Non-pigmented ciliary epithelial cell (primary cell): Measurements from ENCODE around the gene PHOX2A.
"Not testable (repeated sequence)": the region's sequence is repeated elsewhere in the genome, so short reads cannot be mapped to it uniquely, and the experiment has no call there.

ENCODE experiments used
- DNase-seq: peaks from one replicate; pipeline ENCODE4 v3.0.0-alpha.2; 2010; ENCODE audit warnings: low read depth

Gene PHOX2A

DNA sequence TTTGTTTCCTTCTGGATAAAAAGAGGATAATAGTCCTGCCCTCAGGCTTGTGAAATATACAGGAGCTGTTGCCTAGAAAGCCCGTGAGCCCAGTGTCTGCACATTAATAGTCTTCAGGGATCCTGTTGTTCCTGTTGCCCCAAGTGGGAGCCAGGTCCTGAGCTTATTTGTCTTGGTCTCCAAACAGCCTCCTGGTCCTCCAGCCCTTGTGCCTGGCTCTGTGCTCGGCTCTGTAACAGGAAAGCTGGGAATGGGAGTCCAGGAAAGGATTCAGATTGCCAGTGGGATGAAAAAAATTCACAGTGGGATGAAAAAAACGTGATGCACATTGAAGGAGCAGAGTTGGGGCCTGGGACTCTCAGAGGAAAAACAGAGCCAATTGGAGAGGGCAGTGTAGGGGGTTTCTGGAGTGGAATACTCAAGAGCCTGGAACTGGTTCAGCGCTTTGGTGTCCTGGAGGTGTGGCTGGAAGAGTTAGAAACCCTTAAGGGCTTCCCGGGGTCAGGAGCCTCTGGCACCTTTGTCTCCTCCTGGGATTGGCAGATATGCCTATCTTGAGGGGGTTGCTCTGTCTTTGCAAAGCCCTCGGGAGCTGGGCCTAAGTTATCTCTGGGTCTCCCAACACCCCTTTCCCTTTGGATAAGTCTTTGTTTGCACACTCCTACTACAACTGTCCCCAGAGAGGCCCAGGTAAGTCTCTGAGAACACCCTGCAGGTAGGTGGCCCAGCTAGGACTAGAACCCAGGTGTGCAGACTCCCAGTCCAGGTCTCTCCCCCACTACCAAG lies 21.7 kb downstream of the PHOX2A start:
- no peak for DNase-seq

DNA sequence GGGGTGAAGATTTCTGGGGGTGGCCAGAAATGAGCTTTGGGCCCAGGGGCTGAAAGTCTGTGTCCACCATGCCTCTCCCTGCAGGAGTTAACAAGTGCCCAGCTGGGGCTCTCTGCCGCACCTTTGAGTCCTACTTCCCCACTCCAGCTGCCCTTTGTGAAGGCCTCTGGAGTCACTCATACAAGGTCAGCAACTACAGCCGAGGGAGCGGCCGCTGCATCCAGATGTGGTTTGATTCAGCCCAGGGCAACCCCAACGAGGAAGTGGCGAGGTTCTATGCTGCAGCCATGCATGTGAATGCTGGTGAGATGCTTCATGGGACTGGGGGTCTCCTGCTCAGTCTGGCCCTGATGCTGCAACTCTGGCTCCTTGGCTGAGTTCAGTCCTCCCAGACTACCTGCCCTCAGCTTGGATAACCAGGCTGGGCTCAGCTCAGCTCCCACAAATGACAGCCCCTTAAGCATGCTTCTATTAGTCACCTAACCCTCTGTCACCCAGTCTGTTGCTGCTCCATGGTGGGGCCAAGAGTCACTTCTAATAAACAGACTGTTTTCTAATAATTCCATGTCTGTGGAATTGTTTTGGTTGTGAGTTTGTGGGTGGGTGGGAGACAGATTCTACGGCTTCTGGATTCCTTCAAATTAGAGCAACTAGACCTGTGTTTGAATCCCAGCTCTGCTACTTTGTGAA lies 22.4 kb downstream of the PHOX2A start:
- DNase-seq: no peak

DNA sequence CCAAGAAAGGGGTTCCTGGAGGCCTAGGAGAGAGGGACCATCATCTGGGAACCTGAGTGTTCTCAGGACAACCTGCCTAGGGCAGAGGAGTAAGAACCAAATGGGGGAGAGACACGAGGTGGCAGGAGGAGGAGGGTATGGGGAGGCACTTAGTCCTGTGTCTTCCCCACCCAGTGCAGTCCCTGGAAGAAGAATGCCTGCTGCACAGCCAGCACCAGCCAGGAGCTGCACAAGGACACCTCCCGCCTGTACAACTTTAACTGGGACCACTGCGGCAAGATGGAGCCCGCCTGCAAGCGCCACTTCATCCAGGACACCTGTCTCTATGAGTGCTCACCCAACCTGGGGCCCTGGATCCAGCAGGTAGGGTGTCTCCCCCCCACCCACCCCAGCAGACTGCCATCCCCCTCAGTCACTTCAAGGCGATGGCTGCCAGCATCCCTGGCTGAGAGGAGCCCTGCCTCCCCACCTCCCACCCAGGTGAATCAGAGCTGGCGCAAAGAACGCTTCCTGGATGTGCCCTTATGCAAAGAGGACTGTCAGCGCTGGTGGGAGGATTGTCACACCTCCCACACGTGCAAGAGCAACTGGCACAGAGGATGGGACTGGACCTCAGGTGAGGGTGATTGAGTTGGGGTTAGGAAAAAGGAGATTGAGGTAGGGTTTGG lies 23.1 kb downstream of the PHOX2A start:
- DNase-seq: no peak

DNA sequence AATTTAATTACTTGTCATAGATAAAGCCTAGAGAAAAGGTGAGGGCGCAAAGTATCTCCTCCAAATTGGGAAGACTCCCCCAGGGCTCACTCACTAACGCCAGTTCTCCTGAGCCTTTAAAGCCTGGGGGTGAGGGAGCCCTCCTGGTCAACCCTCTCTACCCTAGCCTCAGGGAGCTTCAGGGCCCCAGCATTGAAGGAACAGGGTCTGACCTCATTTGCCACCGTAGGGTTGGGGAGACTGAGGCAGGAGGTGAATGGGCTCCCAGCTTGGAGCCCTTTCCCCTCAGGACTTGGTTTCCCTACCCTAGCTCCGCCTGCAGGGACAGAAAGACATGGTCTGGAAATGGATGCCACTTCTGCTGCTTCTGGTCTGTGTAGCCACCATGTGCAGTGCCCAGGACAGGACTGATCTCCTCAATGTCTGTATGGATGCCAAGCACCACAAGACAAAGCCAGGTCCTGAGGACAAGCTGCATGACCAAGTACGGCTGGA lies 25.7 kb downstream of the PHOX2A start:
- no peak for DNase-seq

DNA sequence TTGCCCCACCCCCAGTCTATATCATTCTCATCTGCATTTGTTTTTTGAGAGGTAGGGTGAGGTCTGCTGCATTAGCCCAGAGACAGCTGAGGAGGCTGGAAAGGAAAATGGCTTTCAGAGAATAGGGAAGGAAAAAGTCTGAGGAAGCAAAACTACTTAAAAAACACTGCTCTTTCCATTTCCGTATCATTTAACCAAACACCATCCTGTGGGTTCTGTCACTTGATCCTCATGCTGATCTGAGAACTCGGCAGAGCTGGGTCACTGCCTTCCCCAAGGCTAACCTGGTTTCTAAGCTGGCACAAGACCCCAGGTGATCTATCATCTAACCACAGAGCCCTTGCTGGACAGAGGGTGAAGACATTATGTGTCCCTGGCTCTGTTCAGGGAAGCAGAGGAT lies 26.1 kb downstream of the PHOX2A start:
- DNase-seq: no peak

DNA sequence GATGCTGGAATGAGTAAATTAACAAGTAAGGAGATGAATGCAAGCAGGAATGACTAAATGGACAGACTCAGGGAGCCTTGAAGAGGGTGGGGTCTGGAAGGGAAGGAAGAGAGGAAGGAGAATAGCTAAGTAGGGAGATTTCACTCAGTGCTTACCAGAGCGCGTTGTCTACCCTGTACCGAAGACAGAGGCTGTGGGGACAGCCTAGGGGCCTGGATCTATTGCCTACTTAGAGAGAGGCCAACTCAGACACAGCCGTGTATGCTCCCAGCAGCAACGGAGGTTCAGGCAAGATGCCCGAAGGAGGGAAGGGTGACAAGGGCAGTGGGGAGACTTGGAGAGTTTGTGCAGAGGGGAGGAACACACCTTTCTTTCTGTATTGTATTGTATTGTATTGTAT lies 27.3 kb downstream of the PHOX2A start, which contains the start of gene FOLR2:
FOLR2 (plus strand) TSS at position 157 of the 400 bp plus-strand sequence. CDS start 1,791 bp downstream, outside the sequence.
- no peak for DNase-seq

DNA sequence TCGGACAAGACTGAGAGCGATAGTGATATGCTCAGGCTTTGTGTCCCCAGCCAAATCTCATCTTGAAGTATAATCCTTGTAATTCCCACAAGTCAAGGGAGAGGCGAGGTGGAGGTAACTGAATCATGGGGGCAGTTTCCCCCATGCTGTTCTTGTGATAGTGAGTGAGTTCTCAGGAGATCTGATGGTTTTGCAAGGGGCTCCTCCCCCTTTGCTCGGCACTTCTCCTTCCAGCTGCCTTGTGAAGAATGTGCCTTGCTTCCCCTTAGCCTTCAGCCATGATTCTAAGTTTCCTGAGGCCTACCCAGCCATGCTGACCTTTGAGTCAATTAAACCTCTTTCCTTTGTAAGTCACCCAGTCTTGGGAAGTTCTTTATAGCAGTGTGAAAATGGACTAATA lies 34.9 kb downstream of the PHOX2A start:
- DNase-seq: no peak

DNA sequence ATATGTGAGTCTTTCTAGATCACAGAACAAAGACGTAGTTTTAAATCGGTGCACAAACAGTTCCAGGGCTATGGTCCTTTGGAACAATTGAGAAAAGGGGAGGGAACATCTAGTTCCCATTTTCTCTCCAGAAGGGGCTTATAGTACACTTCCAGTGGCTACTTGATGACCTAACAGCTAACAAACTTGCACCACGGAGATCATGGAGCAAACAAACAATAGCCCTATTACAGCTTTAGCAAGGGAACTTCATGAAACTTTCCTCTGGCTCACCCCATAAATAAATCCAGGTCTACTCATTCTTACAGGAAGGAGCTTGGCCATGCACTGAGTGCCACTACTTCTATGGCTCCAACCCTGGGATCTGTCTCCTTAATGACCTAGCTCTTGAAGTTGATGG lies 35.7 kb downstream of the PHOX2A start:
- no peak for DNase-seq

DNA sequence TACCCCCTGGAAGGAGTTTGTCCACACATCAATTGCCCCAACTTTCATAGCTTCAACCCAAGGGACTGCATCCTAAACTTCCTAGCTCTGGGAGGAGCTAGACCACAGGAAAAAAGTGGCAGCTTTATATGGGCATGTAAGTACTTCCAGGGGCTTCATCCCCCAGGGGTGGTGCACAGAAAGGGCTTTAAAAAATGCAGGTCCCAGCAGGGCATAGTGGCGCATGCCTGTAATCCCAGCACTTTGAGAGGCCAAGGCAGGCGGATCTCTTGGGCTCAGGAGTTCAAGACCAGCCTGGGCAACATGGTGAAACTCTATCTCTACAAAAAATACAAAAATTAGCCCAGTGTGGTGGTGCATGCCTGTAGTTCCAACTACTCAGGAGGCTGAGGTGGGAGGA lies 37.2 kb downstream of the PHOX2A start:
- DNase-seq: not testable (repeated sequence)

DNA sequence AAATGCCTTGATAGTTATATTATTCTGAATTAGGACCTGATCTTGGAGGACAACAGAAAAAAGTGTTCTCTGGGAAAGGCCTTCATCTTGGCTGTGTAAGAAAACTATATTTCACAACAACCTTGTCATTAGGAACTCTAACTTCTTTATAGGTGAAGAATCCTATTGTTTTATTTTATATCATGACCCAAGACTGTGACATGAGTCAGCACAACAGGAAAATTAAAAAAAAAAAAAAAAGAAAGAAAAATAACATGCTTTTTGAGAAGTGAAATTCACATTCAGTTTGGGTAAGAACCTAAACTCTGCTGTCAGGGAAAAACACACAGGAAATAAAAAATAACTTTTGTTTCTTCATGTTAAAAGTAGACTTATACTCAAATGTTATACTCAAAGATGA lies 39.1 kb downstream of the PHOX2A start:
- DNase-seq: no peak

DNA sequence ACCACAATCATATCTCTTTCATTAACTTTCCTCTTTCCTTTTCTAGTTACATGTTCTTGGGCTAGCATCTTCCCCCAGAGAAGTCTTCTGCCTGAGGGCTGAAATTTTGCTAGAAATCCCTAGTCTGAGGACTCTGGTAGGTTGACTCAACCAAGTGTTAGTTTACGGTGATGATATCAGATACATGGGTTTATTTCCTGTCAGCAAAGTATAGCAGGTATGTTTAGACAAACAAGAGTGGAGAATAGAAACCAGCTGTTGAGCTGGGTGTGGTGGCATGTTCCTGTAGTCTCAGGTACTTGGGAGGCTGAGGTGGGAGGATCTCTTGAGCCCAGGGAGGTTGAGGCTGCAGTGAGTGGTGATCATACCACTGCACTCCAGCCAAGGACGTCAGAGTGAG lies 40.8 kb downstream of the PHOX2A start:
- no peak for DNase-seq

DNA sequence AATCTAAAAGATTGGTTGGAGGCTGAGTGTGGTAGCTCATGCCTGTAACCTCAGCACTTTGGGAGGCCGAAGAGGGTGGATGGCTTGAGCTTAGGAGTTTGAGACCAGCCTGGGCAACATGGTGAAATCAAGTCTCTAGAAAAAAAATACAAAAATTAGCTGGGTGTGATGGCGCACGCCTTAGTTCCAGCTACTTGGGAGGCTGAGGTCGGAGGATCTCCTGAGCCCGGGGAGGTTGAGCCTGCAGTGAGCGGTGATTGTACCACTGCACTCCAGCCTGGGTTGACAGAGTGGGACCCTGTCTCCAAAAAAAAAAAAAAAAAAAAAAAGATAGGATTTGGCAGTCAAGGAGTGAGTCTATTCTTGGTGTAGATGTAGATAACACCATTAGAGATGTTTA lies 41.4 kb downstream of the PHOX2A start:
- no peak for DNase-seq

DNA sequence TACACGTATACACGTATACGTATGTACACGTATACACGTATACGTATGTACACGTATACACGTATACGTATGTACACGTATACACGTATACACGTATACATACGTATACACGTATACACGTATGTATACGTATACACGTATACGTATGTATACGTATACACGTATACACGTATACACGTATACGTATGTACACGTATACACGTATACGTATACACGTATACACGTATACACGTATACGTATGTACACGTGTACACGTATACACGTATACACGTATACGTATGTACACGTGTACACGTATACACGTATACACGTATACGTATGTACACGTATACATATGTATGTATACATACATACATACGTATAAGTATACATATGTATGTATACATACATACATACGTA lies 42.5 kb downstream of the PHOX2A start:
- DNase-seq: not testable (repeated sequence)

DNA sequence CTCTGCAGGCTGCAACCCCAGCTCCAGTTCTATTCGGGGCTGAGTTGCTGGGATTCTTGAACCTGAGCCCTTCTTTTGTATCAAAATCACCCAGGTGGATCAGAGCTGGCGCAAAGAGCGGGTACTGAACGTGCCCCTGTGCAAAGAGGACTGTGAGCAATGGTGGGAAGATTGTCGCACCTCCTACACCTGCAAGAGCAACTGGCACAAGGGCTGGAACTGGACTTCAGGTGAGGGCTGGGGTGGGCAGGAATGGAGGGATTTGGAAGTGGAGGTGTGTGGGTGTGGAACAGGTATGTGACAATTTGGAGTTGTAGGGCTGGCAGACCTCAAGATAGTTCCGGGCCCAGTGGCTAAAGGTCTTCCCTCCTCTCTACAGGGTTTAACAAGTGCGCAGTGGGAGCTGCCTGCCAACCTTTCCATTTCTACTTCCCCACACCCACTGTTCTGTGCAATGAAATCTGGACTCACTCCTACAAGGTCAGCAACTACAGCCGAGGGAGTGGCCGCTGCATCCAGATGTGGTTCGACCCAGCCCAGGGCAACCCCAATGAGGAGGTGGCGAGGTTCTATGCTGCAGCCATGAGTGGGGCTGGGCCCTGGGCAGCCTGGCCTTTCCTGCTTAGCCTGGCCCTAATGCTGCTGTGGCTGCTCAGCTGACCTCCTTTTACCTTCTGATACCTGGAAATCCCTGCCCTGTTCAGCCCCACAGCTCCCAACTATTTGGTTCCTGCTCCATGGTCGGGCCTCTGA lies 48.3 kb downstream of the PHOX2A start:
- DNase-seq: no peak

DNA sequence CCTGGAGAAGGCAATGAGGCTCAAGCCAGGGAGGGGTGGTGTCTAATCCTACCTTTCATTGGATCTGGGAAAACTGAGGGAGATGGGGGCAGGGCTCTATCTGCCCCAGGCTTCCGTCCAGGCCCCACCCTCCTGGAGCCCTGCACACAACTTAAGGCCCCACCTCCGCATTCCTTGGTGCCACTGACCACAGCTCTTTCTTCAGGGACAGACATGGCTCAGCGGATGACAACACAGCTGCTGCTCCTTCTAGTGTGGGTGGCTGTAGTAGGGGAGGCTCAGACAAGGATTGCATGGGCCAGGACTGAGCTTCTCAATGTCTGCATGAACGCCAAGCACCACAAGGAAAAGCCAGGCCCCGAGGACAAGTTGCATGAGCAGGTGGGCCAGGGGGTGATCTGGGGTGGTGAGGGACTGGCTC lies 52.0 kb downstream of the PHOX2A start, which contains the start of gene FOLR1:
FOLR1 (plus strand) TSS at position 180 of the 421 bp plus-strand sequence; CDS start at position 214, 34 bp downstream.
- no peak for DNase-seq

DNA sequence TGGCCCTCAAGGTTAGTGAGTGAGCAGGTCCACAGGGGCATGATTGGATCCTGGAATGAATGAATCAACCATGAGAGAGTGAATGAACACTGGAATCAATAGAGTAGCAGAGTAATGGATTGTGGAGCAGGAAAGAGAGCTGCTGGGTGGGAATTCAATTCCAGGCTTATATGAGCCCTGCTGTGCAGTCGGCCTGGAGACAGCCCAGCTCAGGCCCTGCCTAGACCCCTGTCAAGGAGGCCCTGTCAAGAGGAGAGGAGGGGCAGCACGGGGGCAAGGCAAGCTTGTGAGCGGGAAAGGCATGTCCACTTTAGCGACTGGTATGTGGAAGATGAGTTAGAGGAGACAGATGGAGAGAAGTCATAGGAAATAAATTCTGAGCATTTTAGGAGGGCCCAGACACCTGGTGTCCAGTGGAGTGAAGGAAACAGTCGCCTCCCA lies 53.3 kb downstream of the PHOX2A start:
- no peak for DNase-seq

DNA sequence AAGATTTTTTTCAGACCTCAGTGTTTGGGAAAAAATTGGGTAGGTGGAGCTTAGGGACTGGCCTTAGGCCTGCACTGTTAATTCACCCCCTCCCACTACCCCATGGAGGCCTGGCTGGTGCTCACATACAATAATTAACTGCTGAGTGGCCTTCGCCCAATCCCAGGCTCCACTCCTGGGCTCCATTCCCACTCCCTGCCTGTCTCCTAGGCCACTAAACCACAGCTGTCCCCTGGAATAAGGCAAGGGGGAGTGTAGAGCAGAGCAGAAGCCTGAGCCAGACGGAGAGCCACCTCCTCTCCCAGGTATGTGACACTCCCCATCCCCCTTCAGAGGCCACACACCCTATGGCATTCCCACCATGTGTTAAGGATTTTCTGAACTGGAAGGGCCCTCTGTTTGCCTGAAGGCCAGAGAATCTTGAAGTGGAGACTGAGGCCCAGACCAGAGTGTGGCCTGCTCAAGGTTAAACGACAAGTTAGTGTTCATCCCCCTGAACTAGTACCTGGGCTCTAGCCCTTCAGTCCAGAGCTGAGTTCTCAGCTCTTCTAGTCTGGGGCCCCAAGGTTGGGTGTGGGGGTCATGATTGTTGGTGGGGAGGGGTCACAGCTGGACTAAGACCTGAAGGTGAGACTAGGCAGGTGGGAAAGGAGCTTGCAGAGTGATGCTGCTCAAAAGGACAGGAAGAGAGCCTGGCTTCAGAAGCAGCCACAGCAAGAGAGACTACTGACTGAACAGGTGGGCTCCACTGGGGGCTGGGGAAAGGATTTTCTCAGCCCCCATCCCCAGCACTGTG lies 54.3 kb downstream of the PHOX2A start:
- DNase-seq: no peak
